AG09309 (cell line): ENCODE measurements around the gene SIGLEC12.

ENCODE experiments used
- DNase-seq: peaks from one replicate; pipeline ENCODE4 v3.0.0-alpha.2; 2010; ENCODE audit warnings: low read depth
- H3K4me3 ChIP-seq: 2 replicates; pipeline ENCODE4 v1.5.1; 2011; ENCODE audit warnings: mild to moderate bottlenecking, low read depth, low read length, moderate library complexity; ENCODE audit not compliant: control insufficient read depth
- TF ChIP-seq, protein P1 (sequence below): IDR thresholded peaks from 2 replicates; pipeline ENCODE4 v1.5.1; 2011; ENCODE audit warnings: mild to moderate bottlenecking, low read depth, low read length, inconsistent platforms; ENCODE audit not compliant: insufficient read depth, control insufficient read depth; ENCODE audit errors: missing control alignments

The SIGLEC12 gene

DNA sequence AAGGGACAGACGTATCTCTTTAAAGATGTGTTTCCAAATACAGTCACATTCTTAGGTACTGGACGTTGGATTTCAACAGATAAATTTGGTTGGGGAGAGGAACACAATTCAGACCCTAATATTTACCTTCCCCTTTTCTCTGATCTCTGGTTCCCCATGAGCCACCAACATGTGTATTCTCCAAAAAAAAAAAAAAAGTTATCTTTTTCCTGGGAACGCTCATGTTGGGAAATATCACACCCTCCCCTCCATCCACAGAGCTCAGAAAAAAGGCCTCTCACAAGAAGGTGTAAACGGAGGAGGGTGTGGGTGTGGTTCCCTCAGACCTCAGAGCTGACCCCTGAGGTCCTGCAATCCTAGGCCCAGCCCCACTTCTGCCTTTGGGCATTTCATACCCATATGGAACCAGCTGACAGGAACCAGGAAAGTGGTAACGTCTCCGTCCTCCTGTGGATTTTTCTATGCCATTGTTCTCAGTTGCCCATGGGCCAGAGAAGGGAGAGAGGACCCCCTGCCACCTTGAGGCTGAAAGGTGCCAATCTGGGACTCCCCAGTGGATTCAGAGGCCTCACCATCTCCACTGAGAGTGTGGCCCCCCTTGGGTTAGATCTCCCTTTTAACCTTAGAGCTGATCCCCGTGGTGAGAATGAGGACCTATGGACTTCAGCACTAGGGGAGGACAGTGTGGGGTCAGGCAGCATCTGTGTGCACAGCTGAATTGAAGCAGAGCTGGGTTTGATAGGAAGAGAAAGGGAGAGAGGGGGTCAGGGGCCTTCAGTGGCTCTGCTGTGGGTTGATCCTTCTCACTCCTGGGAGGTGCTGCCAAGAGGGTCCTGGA is 8.4 kb upstream of the SIGLEC12 start:
- TF ChIP-seq, protein P1, sequence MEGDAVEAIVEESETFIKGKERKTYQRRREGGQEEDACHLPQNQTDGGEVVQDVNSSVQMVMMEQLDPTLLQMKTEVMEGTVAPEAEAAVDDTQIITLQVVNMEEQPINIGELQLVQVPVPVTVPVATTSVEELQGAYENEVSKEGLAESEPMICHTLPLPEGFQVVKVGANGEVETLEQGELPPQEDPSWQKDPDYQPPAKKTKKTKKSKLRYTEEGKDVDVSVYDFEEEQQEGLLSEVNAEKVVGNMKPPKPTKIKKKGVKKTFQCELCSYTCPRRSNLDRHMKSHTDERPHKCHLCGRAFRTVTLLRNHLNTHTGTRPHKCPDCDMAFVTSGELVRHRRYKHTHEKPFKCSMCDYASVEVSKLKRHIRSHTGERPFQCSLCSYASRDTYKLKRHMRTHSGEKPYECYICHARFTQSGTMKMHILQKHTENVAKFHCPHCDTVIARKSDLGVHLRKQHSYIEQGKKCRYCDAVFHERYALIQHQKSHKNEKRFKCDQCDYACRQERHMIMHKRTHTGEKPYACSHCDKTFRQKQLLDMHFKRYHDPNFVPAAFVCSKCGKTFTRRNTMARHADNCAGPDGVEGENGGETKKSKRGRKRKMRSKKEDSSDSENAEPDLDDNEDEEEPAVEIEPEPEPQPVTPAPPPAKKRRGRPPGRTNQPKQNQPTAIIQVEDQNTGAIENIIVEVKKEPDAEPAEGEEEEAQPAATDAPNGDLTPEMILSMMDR, result no peak
- no peak overlapping the region for H3K4me3 ChIP-seq
- no peak for DNase-seq

GRCh38 chr19:51508059-51508733 is 6.6 kb upstream of the SIGLEC12 start:
- H3K4me3 ChIP-seq, result no peak overlapping the region
- TF ChIP-seq, protein P1, result no peak
- DNase-seq, result no peak

DNA sequence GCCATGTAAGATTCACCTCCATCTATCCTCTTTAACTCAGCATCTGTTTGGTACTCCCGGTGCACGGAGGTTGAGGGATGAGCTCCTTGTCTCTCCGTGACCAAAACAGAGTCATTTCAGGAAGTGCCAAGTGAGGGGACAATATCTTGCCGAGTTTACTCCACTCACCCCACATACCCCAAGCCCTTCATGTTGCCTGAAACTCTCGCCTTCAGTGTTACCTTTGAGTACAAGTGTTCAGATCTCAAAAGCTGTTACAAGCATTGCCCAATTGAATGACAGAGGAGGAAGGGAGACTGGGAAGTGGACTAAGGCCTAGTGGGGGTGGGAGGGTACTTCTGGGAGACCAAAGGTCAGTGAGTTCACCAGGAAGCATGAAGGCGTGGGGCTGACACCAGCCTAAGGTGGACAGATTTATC is 6.0 kb upstream of the SIGLEC12 start:
- no peak for DNase-seq
- TF ChIP-seq, protein P1, result no peak
- H3K4me3 ChIP-seq, result no peak overlapping the region

DNA sequence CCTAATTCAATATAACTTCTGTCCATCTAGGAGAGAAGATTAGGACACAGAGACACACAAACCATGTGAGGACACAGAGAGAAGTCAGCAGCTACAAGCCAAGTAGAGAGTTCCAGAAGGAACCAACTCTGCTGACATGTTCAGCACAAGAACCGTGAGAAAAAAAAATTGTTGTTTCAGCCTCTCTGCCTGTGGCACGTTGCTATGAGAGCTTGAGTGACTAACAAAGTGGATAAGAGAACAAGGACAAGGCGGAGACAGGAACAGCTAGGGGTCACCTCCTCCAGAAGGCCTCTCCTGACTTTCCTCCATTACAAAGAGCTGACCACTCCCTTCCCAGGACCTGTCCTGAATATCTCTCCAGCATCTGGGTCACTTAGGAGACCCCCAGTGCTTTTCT is 5.6 kb upstream of the SIGLEC12 start:
- no peak for DNase-seq
- TF ChIP-seq, protein P1, result no peak
- no peak overlapping the region for H3K4me3 ChIP-seq

DNA sequence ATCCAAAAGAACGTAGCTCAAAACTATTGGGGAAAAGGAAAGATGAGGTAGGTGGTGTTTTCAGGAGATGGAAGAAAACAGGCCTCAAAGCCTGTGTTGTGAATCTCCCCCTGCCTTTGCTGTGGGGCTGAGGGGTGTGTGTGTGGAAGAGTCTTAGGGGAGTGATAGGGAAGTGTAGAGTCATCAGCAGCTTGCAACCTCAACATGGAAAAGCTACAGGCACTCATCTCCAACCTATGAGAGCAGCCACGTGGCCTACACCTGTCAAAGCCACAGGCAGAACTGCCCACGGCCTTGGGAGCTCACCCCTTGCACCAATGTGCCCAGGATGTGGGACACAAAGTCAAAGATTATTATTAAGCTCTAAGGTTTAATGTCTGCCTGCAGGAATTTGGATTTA is 4.3 kb upstream of the SIGLEC12 start:
- DNase-seq, result no peak
- H3K4me3 ChIP-seq, result no peak overlapping the region
- TF ChIP-seq, protein P1, result no peak

- TF ChIP-seq, protein P1, result no peak
- no peak overlapping the region for H3K4me3 ChIP-seq
- no peak for DNase-seq
Measured at GRCh38 chr19:51503896-51504295, 2.3 kb upstream of the SIGLEC12 start.
